GM23338 (cell line): Measurements from ENCODE around the gene TAF3. TPM values are rescaled to one million over a fixed set of nuclear protein-coding genes. Genes with fewer than 3 reads are reported as not detected.
A peak's percentile ranks its signal among the peaks of the same experiment; 100 is the strongest.

Experiments used
- ATAC-seq: fragments of 200-7000 bp; cut with Tn5 transposase; 3 replicates; pipeline ENCODE4 v1.9.1; 2020
- DNase-seq: peaks from one replicate; pipeline ENCODE4 v3.0.0-alpha.2; 2015; ENCODE audit warnings: low spot score
- H2AFZ ChIP-seq: fragments of 200-600 bp; sonication (generic); 2 replicates; pipeline ENCODE4 v1.8.0; 2016; ENCODE audit warnings: antibody characterized with exemption, mild to moderate bottlenecking, moderate library complexity
- H3F3A ChIP-seq: fragments of 200-600 bp; sonication (generic); replicated peaks from 2 replicates; pipeline ENCODE4 v1.8.0; 2017; ENCODE audit warnings: antibody characterized with exemption, mixed run types, low read depth
- H3K27ac ChIP-seq: fragments of 200-600 bp; sonication (generic); 2 replicates; pipeline ENCODE4 v1.6.1; 2016; ENCODE audit warnings: low read depth
- H3K27me3 ChIP-seq: fragments of 200-600 bp; sonication (generic); 2 replicates; pipeline ENCODE4 v1.8.0; 2016; ENCODE audit warnings: mild to moderate bottlenecking, mixed run types, moderate library complexity; ENCODE audit not compliant: insufficient read depth
- H3K36me3 ChIP-seq: fragments of 200-600 bp; sonication (generic); 2 replicates; pipeline ENCODE4 v1.8.0; 2016; ENCODE audit warnings: mild to moderate bottlenecking; ENCODE audit not compliant: insufficient read depth
- H3K4me1 ChIP-seq: fragments of 200-600 bp; sonication (generic); 2 replicates; pipeline ENCODE4 v1.8.0; 2016; ENCODE audit warnings: mild to moderate bottlenecking, moderate library complexity; ENCODE audit not compliant: insufficient read depth
- H3K4me2 ChIP-seq: fragments of 200-600 bp; sonication (generic); 2 replicates; pipeline ENCODE4 v1.7.1; 2017; ENCODE audit warnings: mixed run types
- H3K4me3 ChIP-seq: fragments of 200-600 bp; sonication (generic); 2 replicates; pipeline ENCODE4 v1.6.1; 2016; ENCODE audit warnings: mixed run types
- H3K79me2 ChIP-seq: fragments of 200-600 bp; sonication (generic); replicated peaks from 2 replicates; pipeline ENCODE4 v1.8.0; 2017; ENCODE audit warnings: mild to moderate bottlenecking; ENCODE audit not compliant: insufficient read depth
- H3K9me2 ChIP-seq: fragments of 200-600 bp; sonication (generic); 2 replicates; pipeline ENCODE4 v1.8.0; 2017; ENCODE audit not compliant: insufficient read depth
- H4K20me1 ChIP-seq: fragments of 200-600 bp; sonication (generic); replicated peaks from 2 replicates; pipeline ENCODE4 v1.8.0; 2017; ENCODE audit warnings: mild to moderate bottlenecking; ENCODE audit not compliant: insufficient read depth
- H3K27ac Mint-ChIP-seq: 2 replicates; pipeline ENCODE4 v1.8.0; 2020; ENCODE audit warnings: inconsistent platforms, mild to moderate bottlenecking, moderate library complexity, mixed read lengths
- H3K27me3 Mint-ChIP-seq: 3 replicates; pipeline ENCODE4 v1.8.0; 2022; ENCODE audit warnings: low read depth, mild to moderate bottlenecking, moderate library complexity, mixed read lengths, inconsistent platforms; ENCODE audit not compliant: insufficient read depth, poor library complexity
- H3K36me3 Mint-ChIP-seq: 3 replicates; pipeline ENCODE4 v1.8.0; 2021; ENCODE audit warnings: low read depth, mild to moderate bottlenecking, inconsistent platforms, moderate library complexity, mixed read lengths
- H3K4me1 Mint-ChIP-seq: 3 replicates; pipeline ENCODE4 v1.8.0; 2020; ENCODE audit warnings: mild to moderate bottlenecking, inconsistent platforms, mixed read lengths
- H3K4me3 Mint-ChIP-seq: 3 replicates; pipeline ENCODE4 v1.8.0; 2021; ENCODE audit warnings: moderate library complexity, mild to moderate bottlenecking, inconsistent platforms, mixed read lengths
- H3K9me3 Mint-ChIP-seq: 3 replicates; pipeline ENCODE4 v1.8.0; 2020; ENCODE audit warnings: moderate library complexity, mild to moderate bottlenecking, inconsistent platforms, mixed read lengths
- CREB1 ChIP-seq: fragments of 250-450 bp; sonication (Bioruptor Pico); IDR thresholded peaks from 2 replicates; pipeline ENCODE4 v1.5.0; 2020; ENCODE audit warnings: low read depth, mild to moderate bottlenecking, moderate library complexity
- EZH2 ChIP-seq: fragments of 200-600 bp; sonication (generic); IDR thresholded peaks from one replicate; pipeline ENCODE4 v1.8.0; 2017; ENCODE audit warnings: antibody characterized with exemption, mild to moderate bottlenecking, low read depth; ENCODE audit not compliant: unreplicated experiment
- EZH2phosphoT487 ChIP-seq: fragments of 200-600 bp; sonication (generic); IDR thresholded peaks from one replicate; pipeline ENCODE4 v1.8.1; 2018; ENCODE audit warnings: antibody characterized with exemption; ENCODE audit not compliant: unreplicated experiment
- JUNB ChIP-seq: IDR thresholded peaks from one replicate; pipeline ENCODE4 v1.6.1; 2016; ENCODE audit warnings: antibody characterized with exemption; ENCODE audit not compliant: unreplicated experiment
- NANOG ChIP-seq: IDR thresholded peaks from 2 replicates; pipeline ENCODE4 v1.6.1; 2016; ENCODE audit warnings: antibody characterized with exemption, borderline replicate concordance
- POLR2AphosphoS5 ChIP-seq: IDR thresholded peaks from 2 replicates; pipeline ENCODE4 v1.6.1; 2016; ENCODE audit warnings: antibody characterized with exemption, low read depth
- STAT1 ChIP-seq: IDR thresholded peaks from one replicate; pipeline ENCODE4 v1.6.1; 2016; ENCODE audit warnings: antibody characterized with exemption; ENCODE audit not compliant: unreplicated experiment
- ZNF114 ChIP-seq: fragments of 250-450 bp; sonication (Bioruptor Pico); IDR thresholded peaks from 2 replicates; pipeline ENCODE4 v1.5.0; 2020; ENCODE audit warnings: mild to moderate bottlenecking, moderate library complexity
- ZNF331 ChIP-seq: fragments of 250-450 bp; sonication (Bioruptor Pico); IDR thresholded peaks from 2 replicates; pipeline ENCODE4 v1.5.0; 2020; ENCODE audit warnings: low read depth, mild to moderate bottlenecking, moderate library complexity
- ZNF462 ChIP-seq: fragments of 250-450 bp; sonication (Bioruptor Pico); IDR thresholded peaks from 2 replicates; pipeline ENCODE4 v1.5.0; 2020; ENCODE audit warnings: mild to moderate bottlenecking, moderate library complexity
- polyA plus RNA-seq: library from polyadenylated mRNA; unstranded; fragments of >200 nt; fragmentation: Nextera tagmentation; extraction: Ambion mirVana; gene quantifications from 2 replicates; pipeline ENCODE4 v1.2.1, GENCODE V29; 2016
- total RNA-seq: library from RNA; depleted of rRNA; stranded (reverse); fragments of >200 nt; shearing (Covaris generic); gene quantifications from 2 replicates; pipeline ENCODE4 v1.2.3, GENCODE V29; 2014
- TF ChIP-seq, protein P1 (sequence below): IDR thresholded peaks from one replicate; pipeline ENCODE4 v1.6.1; 2018; ENCODE audit warnings: antibody characterized with exemption; ENCODE audit not compliant: unreplicated experiment
- TF ChIP-seq, protein P2 (sequence below): IDR thresholded peaks from 2 replicates; pipeline ENCODE4 v1.6.1; 2016; ENCODE audit warnings: antibody characterized with exemption
- TF ChIP-seq, protein P3 (sequence below), 2 experiments: fragments of 200-600 bp in 1 of 2; sonication (generic) in 1 of 2; conservative IDR thresholded peaks; 2 replicates each; pipeline versions ENCODE4 v1.5.1 to v1.6.1; 2016 to 2017; ENCODE audit warnings: antibody characterized with exemption in 2 of 2, low read depth in 2 of 2, mild to moderate bottlenecking in 2 of 2, moderate library complexity in 1 of 2

TAF3 gene
- total and polyA plus RNA-seq, 2 experiments from 2014 or later = 6.4 to 15.2 TPM

- H3K4me1 ChIP-seq = peaks cover 70% of the 10 kb centered on the region
- H3K27me3 ChIP-seq = peaks cover 100% of the 10 kb centered on the region
- H3F3A ChIP-seq = peaks cover 21% of the 10 kb centered on the region
- no peak overlapping the region for H3K4me2 ChIP-seq
- Mint-ChIP-seq H3K27ac (no peak overlapping the region), H3K27me3 (peaks cover 99% of the 10 kb centered on the region), H3K4me1 (peaks cover 55% of the 10 kb centered on the region), H3K4me3 (no peak overlapping the region; the same call in 2 of the 3 replicates), H3K9me3 (no peaks in the 10 kb centered on the region; the same call in 2 of the 3 replicates), H3K36me3 (no peaks in the 10 kb centered on the region)
- no peaks in the 10 kb centered on the region for H3K79me2 ChIP-seq
- no peaks in the 10 kb centered on the region for H3K9me2 ChIP-seq
- DNase-seq = no peak
- ATAC-seq = no peak
- no peak overlapping the region for H3K4me3 ChIP-seq
- H3K27ac ChIP-seq = no peak overlapping the region
- H4K20me1 ChIP-seq = peaks cover 32% of the 10 kb centered on the region
- TF ChIP-seq, protein P1, sequence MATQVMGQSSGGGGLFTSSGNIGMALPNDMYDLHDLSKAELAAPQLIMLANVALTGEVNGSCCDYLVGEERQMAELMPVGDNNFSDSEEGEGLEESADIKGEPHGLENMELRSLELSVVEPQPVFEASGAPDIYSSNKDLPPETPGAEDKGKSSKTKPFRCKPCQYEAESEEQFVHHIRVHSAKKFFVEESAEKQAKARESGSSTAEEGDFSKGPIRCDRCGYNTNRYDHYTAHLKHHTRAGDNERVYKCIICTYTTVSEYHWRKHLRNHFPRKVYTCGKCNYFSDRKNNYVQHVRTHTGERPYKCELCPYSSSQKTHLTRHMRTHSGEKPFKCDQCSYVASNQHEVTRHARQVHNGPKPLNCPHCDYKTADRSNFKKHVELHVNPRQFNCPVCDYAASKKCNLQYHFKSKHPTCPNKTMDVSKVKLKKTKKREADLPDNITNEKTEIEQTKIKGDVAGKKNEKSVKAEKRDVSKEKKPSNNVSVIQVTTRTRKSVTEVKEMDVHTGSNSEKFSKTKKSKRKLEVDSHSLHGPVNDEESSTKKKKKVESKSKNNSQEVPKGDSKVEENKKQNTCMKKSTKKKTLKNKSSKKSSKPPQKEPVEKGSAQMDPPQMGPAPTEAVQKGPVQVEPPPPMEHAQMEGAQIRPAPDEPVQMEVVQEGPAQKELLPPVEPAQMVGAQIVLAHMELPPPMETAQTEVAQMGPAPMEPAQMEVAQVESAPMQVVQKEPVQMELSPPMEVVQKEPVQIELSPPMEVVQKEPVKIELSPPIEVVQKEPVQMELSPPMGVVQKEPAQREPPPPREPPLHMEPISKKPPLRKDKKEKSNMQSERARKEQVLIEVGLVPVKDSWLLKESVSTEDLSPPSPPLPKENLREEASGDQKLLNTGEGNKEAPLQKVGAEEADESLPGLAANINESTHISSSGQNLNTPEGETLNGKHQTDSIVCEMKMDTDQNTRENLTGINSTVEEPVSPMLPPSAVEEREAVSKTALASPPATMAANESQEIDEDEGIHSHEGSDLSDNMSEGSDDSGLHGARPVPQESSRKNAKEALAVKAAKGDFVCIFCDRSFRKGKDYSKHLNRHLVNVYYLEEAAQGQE = no peak
- TF ChIP-seq, protein P2, sequence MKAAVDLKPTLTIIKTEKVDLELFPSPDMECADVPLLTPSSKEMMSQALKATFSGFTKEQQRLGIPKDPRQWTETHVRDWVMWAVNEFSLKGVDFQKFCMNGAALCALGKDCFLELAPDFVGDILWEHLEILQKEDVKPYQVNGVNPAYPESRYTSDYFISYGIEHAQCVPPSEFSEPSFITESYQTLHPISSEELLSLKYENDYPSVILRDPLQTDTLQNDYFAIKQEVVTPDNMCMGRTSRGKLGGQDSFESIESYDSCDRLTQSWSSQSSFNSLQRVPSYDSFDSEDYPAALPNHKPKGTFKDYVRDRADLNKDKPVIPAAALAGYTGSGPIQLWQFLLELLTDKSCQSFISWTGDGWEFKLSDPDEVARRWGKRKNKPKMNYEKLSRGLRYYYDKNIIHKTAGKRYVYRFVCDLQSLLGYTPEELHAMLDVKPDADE = no peak
- TF ChIP-seq EZH2phosphoT487 (peak; percentile 69), EZH2 (peak; percentile 96), CREB1 (CRISPR knock-in tag) (no peak), ZNF331 (CRISPR knock-in tag) (no peak), JUNB (no peak), ZNF462 (CRISPR knock-in tag) (no peak), STAT1 (no peak), POLR2AphosphoS5 (no peak), NANOG (no peak), ZNF114 (CRISPR knock-in tag) (no peak)
- TF ChIP-seq, protein P3, sequence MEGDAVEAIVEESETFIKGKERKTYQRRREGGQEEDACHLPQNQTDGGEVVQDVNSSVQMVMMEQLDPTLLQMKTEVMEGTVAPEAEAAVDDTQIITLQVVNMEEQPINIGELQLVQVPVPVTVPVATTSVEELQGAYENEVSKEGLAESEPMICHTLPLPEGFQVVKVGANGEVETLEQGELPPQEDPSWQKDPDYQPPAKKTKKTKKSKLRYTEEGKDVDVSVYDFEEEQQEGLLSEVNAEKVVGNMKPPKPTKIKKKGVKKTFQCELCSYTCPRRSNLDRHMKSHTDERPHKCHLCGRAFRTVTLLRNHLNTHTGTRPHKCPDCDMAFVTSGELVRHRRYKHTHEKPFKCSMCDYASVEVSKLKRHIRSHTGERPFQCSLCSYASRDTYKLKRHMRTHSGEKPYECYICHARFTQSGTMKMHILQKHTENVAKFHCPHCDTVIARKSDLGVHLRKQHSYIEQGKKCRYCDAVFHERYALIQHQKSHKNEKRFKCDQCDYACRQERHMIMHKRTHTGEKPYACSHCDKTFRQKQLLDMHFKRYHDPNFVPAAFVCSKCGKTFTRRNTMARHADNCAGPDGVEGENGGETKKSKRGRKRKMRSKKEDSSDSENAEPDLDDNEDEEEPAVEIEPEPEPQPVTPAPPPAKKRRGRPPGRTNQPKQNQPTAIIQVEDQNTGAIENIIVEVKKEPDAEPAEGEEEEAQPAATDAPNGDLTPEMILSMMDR (conservative IDR thresholded peaks at IDR 0.05; ENCODE audit: low read depth in 2 of 2) = no peak
- no peak overlapping the region for H2AFZ ChIP-seq
- no peaks in the 10 kb centered on the region for H3K36me3 ChIP-seq
Observed at GRCh38 chr10:8037941-8038894, 219.9 kb downstream of the TAF3 start.
